ENCODE results near the gene RPL38.

RPL38 gene

DNA sequence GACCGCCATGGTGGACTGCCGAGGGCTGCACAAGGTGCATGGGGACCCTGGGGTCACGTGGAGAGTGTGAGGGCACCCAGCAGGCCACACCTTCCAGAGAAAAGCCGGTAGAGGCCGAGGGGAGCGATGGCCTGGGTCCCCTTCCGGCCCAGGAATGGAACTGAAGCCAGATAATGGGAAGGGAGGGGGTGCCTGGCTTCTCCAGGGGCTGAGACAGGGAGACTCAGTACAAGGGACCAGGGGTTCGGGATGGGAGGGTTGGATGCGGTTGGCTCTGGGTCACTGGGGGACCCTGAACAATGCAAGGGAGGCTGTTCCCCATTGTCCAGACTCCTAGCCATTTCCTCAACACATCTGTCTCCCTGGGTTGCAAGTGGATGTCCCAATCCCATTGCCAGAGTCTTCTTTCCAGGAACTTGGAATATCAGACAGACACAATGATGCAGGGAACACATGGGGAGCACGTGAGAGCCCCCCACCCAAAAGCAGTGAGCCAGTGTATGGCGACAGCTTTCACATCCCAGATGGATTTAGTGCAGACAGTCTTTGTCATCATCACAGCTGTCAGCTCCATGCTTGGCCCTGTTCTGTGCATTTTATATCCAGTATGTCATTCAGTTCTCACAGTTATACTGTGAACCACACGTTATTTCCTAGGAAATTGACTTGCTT is 47.0 kb downstream of the RPL38 start:
- DNase-seq (ENCODE audit: low read depth), result no peak

DNA sequence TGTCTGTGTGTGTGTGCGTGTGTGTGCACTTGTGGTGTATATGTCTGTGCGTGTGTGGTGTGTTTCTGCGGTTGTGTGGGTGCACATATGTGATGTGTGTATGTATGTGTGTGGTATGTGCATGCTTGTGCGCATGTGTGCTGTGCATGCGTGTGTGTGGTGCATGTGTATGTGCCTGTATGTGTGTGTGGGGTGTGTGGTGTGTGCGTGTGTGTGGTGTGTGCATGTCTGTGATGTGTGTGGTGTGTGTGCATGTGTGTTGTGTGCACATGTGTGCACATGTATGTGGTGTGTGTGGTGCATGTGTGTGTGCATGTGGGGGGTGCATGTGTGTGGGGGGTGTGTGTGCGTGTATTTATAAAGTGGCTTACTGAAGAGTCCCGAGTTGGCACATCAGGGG is 47.6 kb downstream of the RPL38 start:
- no peak for DNase-seq (ENCODE audit: low read depth)

DNA sequence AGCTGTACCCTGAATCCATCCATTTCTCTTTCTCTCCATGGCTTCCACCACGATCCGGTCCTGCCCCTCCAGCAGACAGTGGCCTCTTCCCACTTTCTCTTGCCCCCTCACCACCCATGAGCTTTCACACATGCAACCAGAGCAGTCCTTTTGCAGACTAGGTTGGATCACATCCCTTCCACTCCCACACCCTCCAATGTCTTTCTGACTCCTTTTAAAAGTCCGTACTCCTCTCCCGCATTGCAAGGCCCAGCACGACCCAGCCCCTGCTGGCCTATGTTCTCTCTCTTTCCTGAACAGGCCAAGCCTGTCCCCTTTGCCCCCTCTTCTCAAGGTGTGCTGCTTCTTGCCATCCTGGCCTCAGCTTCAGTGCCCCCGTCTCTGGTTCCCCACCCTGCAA is 48.1 kb downstream of the RPL38 start:
- no peak for DNase-seq (ENCODE audit: low read depth)

DNA sequence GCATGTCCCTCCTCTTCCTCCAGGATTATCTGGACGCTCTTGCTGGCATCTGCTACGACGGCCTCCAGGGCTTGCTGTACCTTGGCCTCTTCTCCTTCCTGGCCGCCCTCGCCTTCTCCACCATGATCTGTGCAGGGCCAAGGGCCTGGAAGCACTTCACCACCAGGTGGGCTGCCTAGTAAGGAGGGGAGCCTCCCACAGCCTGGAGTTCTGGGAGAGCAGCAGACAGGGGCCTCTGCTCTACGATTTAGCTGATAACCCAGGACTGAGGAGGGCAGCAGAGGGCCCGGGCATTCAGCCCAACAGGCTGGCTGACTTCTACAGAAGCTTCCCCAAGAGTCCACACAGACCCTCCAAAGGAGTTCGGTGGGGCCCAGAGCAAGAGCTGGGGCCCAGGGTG is 48.7 kb downstream of the RPL38 start:
- DNase-seq (ENCODE audit: low read depth), result no peak

DNA sequence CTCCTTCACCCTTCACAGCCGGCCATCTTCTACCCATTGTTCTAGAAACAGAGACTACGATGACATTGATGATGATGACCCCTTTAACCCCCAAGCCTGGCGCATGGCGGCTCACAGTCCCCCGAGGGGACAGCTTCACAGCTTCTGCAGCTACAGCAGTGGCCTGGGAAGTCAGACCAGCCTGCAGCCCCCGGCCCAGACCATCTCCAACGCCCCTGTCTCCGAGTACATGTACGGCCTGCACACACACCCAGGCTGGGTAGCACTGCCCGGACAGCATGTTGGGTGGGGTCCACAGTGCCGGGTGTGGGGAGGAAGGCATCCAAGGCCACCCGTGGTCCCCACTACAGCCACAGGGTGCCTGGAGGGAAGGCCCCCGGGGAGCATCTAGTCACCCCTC is 49.6 kb downstream of the RPL38 start:
- DNase-seq (ENCODE audit: low read depth), result no peak

DNA sequence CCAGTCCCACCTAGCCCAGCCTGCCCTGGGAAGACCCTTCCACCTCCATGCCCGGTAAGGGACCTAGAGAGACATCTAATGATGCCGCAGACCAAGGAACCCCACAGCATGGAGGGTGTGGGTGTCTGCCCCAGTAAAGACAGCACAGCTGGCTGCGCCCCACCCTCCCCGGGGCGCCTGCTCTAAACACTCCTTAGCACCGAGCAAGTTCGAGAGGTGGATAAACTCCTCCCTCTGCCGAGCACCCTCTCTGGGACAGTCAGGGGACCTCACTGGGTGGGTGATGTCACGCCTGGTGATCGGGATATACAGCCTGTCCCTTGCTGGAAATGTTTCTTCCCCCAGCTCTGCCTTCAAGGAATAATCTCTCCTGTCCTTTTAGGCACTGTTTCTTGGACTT is 53.8 kb downstream of the RPL38 start:
- DNase-seq (ENCODE audit: low read depth), result no peak

DNA sequence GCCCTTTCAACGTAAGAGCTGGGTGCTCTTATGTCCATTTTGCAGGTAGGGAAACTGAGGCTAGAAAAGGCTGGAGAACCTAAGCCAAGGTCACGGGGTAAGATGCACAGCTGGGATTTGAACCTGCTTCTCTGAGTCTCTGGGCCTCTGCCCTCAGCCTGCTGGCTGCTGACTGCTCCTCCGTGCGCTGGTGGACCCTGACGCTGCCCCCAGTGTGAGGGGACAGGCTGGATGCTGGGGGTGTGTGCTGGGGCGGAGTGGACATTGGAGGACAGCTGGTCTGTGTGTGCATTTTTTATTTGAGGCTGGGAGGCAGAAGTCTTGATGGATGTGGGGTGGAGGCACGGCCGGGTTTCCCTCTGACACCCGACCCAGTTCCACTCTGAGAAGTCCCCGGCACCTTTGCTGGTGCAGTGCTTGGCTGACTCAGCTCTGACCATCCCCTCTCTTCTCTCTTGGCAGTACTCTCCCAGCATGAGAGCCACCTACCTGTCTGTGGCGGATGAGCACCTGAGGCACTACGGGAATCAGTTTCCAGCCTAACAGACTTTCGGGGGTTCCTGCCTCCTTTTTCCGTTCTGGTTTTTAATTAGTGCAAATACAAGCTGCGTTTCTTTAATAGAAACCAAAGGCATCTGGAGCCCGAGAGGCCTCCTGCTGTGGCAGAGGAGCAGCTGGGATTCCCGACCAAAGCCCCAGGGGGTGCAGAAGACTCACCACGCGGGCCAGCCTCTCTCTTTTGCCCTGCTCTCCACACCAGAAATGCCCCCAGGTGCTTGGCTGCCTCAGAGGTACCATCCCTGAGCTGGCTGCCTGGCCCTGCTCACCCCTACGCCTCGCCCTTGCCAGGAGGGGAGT is 56.4 kb downstream of the RPL38 start:
- DNase-seq (ENCODE audit: low read depth), result no peak

All from T-helper 22 cell (primary cell).